Heart right ventricle (tissue), 16 donors: ENCODE measurements around the gene ABCA4. TPM values are rescaled to one million over a fixed set of nuclear protein-coding genes. Genes with fewer than 3 reads are reported as not detected.
A peak's percentile ranks its signal among the peaks of the same experiment; 100 is the strongest.

Experiments used
- ATAC-seq, 8 donors: fragments of 200-7000 bp; cut with Tn5 transposase; one replicate each; pipeline ENCODE4 v1.9.1; 2020; ENCODE audit warnings: mild to moderate bottlenecking in 8 of 8, moderate library complexity in 8 of 8, moderate number of reproducible peaks in 1 of 8
- DNase-seq, 2 donors: peaks; one replicate each; pipeline ENCODE4 v3.0.0-alpha.2; 2020
- H3K27ac ChIP-seq, 10 donors: fragments of 200-600 bp; sonication (generic) in 2 of 10; one replicate each; pipeline versions ENCODE4 v1.5.0 to v1.8.0; 2020 to 2022; ENCODE audit warnings: mild to moderate bottlenecking in 3 of 10
- H3K27me3 ChIP-seq, 7 donors: fragments of 200-600 bp; one replicate each; pipeline ENCODE4 v1.8.0; 2021 to 2022; ENCODE audit warnings: mild to moderate bottlenecking in 2 of 7
- H3K36me3 ChIP-seq, 9 donors: fragments of 200-600 bp; sonication (generic) in 1 of 9; one replicate each; pipeline versions ENCODE4 v1.5.0 to v1.8.0; 2020 to 2022; ENCODE audit warnings: mild to moderate bottlenecking in 2 of 9
- H3K4me1 ChIP-seq, 9 donors: fragments of 200-600 bp; sonication (generic) in 1 of 9; one replicate each; pipeline versions ENCODE4 v1.5.0 to v1.8.0; 2020 to 2022; ENCODE audit warnings: mild to moderate bottlenecking in 4 of 9
- H3K4me3 ChIP-seq, 10 donors: fragments of 200-600 bp; sonication (generic) in 2 of 10; one replicate each; pipeline versions ENCODE4 v1.5.0 to v1.8.0; 2020 to 2022; ENCODE audit warnings: mild to moderate bottlenecking in 7 of 10, moderate library complexity in 2 of 10
- H3K9me3 ChIP-seq, 11 donors: fragments of 200-600 bp in 10 of 11; sonication (generic) in 2 of 11; one replicate each; pipeline versions ENCODE4 v1.5.0 to v1.8.0; 2013 to 2022; ENCODE audit warnings: mild to moderate bottlenecking in 2 of 11, control low read depth in 1 of 11, moderate library complexity in 1 of 11
- WGBS, 2 donors: extraction: QIAGEN DNeasy Blood & Tissue Kit; methylation state at CpG; one replicate each; pipeline ENCODE4 v1.1.7; 2013; ENCODE audit warnings: inconsistent platforms in 1 of 2; 5-methylcytosine and 5-hydroxymethylcytosine counted together
- intact Hi-C, 10 donors: fragments of 100-400 bp; cut with DNase I; formaldehyde crosslinking; loops; one replicate each; pipeline versions ENCODE4 v1.11.1 to v1.14.2; 2022
- polyA plus RNA-seq, 2 donors: library from polyadenylated mRNA; stranded (reverse); fragments of 200-250 nt; gene quantifications; one replicate each; pipeline ENCODE4 v1.2.3, GENCODE V29; 2013
- total RNA-seq, 10 donors: library from RNA; stranded (reverse); fragmentation: NEBNext Ultra II Directional in 3 of 10; extraction: Animal tissue kit (Norgen Biotek cat#: 25700) in 3 of 10; gene quantifications; one replicate each; pipeline versions ENCODE4 v1.2.1 to v1.2.4, GENCODE V29; 2021 to 2023
- TF ChIP-seq, protein P1 (sequence below), 9 donors: fragments of 200-600 bp; sonication (generic) in 2 of 9; IDR thresholded peaks; one replicate each; pipeline versions ENCODE4 v1.5.0 to v1.8.0; 2021 to 2022; ENCODE audit warnings: antibody characterized with exemption in 9 of 9, mild to moderate bottlenecking in 5 of 9, moderate library complexity in 1 of 9
- donor health status: Arrhythmogenic right ventricular cardiomyopathy.
- donor health status: ischemic (EF 13 %, LVEDD 7.1; RV severe dilation, severe dysfunction).
- donor health status: healthy with polysubstance abuse.
- donor health status: DM: no; HTN: yes; CAD: no.
- donor health status: DM: no; HTN: no; CAD: no.
- donor health status: ischemic (EF 25% LVEDD 6.9; RV normal size, moderate dysfunction).
- donor health status: ischemic (EF 25% LVEDD 5.7; RV mildly dilated, moderate dysfunction).
- donor health status: healthy.
- donor health status: DM: yes; HTN: yes; CAD: no.
- donor health status: Ischemic cardiomyopathy.
- donor health status: ischemic (EF 35%, LVEDD 5.7; RV mildly dilated, moderate dysfunction).
- donor health status: nonischemic (EF 11% LVEDD 7.7; RV severe dilation, severe dysfunction).
- donor health status: DM: yes; HTN: yes; CAD: no.
- donor health status: PGD.
- donor health status: ischemic (EF 29% LVEDD 5.4; RV normal size, mild dysfunction).
- donor health status: nonischemic (EF 23%, LVEDD 6.1; RV moderate dilation, normal function).

The ABCA4 gene
- total and polyA plus RNA-seq, 12 donors = 0.05 to 0.66 (median 0.21) TPM

DNA sequence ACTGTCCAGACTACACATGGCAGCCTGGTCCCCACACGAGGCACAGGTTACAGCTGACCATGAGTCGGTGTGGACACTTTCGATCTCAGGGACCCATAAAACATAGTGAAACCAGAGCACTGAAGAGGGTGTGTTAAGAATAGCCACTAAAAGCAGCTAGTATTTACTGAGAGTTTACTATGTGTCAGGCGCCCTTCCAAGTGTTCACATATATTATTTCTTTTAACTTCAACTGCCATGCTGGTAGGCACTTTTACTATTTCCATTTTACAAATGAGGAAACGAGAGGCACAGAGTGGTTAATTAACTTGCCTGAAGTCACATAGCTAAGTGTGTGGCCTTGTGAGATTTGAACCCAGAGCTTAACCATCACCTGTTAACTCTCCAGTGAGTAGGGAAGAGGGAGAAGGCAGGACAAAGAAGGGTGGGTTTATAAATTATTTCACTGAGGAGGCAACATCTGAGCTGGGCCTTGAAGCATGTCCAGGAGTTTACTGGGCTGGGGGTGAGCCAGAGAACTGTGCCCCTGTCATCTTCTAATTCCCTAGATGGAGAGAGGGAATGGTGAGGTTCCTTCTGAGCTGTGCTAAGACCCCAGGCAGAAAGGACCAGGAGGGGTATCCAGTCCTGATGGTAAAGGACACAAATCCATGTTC, 20.7 kb downstream of the ABCA4 start:
- Histone ChIP-seq H3K9me3 (no peaks in the 10 kb centered on the region), H3K27ac (no peak overlapping the region), H3K4me1 (peaks cover 6 to 55% (median 18%) of the 10 kb centered on the region in 9 donors), H3K36me3 (no peaks in the 10 kb centered on the region), H3K4me3 (no peak overlapping the region), H3K27me3 (peaks cover 0 to 74% (median 0%) of the 10 kb centered on the region in 7 donors)
- intact Hi-C loops = no loop called here
- no peak for DNase-seq
- no peak for ATAC-seq
- TF ChIP-seq, protein P1, sequence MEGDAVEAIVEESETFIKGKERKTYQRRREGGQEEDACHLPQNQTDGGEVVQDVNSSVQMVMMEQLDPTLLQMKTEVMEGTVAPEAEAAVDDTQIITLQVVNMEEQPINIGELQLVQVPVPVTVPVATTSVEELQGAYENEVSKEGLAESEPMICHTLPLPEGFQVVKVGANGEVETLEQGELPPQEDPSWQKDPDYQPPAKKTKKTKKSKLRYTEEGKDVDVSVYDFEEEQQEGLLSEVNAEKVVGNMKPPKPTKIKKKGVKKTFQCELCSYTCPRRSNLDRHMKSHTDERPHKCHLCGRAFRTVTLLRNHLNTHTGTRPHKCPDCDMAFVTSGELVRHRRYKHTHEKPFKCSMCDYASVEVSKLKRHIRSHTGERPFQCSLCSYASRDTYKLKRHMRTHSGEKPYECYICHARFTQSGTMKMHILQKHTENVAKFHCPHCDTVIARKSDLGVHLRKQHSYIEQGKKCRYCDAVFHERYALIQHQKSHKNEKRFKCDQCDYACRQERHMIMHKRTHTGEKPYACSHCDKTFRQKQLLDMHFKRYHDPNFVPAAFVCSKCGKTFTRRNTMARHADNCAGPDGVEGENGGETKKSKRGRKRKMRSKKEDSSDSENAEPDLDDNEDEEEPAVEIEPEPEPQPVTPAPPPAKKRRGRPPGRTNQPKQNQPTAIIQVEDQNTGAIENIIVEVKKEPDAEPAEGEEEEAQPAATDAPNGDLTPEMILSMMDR (IDR thresholded peaks at IDR 0.05) = no peak
- 96% methylated on average over 5 of the region's 5 CpGs for WGBS, 2 donors

DNA sequence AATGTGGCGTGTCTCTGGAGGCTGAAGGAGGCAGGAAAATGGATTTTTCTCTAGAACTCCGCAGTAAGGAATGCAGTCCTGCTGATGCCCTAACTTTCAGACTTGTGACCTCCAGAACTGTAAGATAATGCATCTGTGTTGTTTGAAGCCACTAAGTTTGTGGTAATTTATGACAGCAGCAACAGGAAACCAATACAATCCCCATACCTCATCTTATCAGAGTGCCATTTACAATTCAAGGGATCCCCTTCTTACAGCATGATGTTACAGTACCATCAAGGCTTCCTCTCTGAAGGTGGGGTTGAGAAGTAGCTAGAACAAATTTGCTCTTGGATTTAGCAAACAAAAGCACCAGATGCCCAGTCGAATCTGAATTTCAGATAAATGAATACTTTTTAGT, 21.6 kb downstream of the ABCA4 start:
- H3K27ac ChIP-seq = no peak overlapping the region
- intact Hi-C loops = loop anchor here in 2 of 10 donors (5.0 kb wide), 2 partner anchors 37 to 58 kb away; no protein-coding TSS in a partner anchor
- DNase-seq = no peak
- H3K36me3 ChIP-seq = no peaks in the 10 kb centered on the region
- ATAC-seq = no peak
- no peak overlapping the region for H3K4me3 ChIP-seq
- H3K27me3 ChIP-seq = peaks cover 0 to 65% (median 0%) of the 10 kb centered on the region in 7 donors
- no peaks in the 10 kb centered on the region for H3K9me3 ChIP-seq
- H3K4me1 ChIP-seq = peaks cover 9 to 60% (median 27%) of the 10 kb centered on the region in 9 donors
- 85% methylated on average over 3 of the region's 3 CpGs for WGBS, 2 donors
- TF ChIP-seq, protein P1 (IDR thresholded peaks at IDR 0.05) = no peak

DNA sequence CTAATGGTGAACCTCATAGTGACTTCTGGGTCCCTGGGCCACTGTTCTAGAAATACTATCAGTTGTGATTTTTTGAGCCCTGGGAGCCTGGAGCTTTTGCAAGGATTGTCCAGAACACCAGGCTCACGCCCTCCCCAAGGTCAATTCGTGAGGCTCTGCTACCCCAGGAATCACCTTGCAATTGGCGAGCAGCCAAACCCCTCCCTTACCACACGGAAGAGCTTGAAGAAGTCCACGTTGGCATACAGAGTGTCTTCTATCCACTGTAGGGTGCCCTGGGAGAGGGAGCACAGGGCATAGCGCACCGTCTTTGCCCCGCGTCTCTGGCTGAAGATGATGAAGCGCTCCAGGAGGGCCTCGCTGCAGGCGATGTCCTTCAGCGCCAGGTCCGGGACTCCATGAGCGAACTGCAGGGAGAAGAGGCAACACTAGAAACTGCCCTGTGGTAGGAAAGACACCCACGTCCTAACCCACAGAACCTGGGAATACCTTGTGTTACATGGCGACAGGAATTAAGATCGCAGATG, 22.3 kb downstream of the ABCA4 start:
- intact Hi-C loops = loop anchor here in 2 of 10 donors (5.0 kb wide), 2 partner anchors 36 to 59 kb away; no protein-coding TSS in a partner anchor
- H3K9me3 ChIP-seq = no peaks in the 10 kb centered on the region
- 89% methylated on average over 18 of the region's 18 CpGs for WGBS, 2 donors
- H3K4me1 ChIP-seq = peaks cover 13 to 67% (median 33%) of the 10 kb centered on the region in 9 donors
- DNase-seq = no peak
- peaks cover 0 to 58% (median 0%) of the 10 kb centered on the region in 7 donors for H3K27me3 ChIP-seq
- H3K4me3 ChIP-seq = no peak overlapping the region
- no peaks in the 10 kb centered on the region for H3K36me3 ChIP-seq
- ATAC-seq = no peak
- TF ChIP-seq, protein P1 (IDR thresholded peaks at IDR 0.05) = no peak
- H3K27ac ChIP-seq = no peak overlapping the region

DNA sequence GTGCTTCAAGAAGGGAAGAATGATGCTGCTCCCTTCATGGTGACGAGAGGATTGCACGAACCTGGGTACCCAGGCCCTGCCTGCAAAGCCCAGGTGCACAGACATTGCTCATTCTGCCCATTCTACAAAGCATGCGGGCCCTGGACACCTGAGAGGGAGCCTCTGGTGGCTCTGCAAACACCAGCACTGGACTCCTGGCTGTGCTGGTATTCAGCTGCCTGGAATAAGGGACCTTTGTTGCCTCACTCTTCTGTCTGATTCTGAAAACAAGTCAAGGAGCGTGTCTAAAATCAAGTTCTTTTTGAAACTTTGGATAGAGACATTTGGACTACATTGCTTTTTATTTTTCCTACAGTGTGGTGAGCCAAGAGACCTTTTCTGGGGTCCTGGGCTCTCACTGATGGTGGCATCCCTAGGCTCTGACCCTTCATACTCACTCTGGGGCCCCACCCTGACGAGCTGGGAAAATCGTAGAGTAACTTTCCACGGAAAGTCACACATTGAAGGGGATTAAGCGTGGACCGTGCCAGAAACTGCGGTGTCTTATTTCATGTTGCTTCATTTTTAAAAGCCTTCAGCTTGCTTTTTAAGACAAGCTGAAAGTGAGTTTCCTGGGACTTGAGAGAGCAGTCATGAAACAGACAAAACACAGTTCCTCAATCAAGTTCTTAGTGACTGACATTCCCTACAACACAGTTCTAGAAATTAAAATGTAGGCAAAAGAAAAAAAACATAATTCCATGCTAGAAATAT, 24.0 kb downstream of the ABCA4 start:
- WGBS, 2 donors = 79 to 81% methylated on average over 10 of the region's 10 CpGs
- intact Hi-C loops = loop anchor here in 2 of 10 donors (5.0 kb wide), 2 partner anchors 35 to 60 kb away; no protein-coding TSS in a partner anchor
- H3K27ac ChIP-seq = peak overlapping the region; percentile 67 to 90 (median 82)
- H3K4me1 ChIP-seq = peaks cover 13 to 83% (median 50%) of the 10 kb centered on the region in 9 donors
- peaks cover 0 to 44% (median 0%) of the 10 kb centered on the region in 7 donors for H3K27me3 ChIP-seq
- ATAC-seq = no peak
- H3K9me3 ChIP-seq = no peaks in the 10 kb centered on the region
- no peaks in the 10 kb centered on the region for H3K36me3 ChIP-seq
- H3K4me3 ChIP-seq = no peak overlapping the region
- no peak for DNase-seq
- TF ChIP-seq, protein P1 (IDR thresholded peaks at IDR 0.05) = no peak
